Stomach smooth muscle (tissue), 2 donors: ENCODE data around the gene ETNK1.
"Not testable (repeated sequence)": the region's sequence is repeated elsewhere in the genome, so short reads cannot be mapped to it uniquely, and the experiment has no call there.

Experiments used
- H3K27ac ChIP-seq: one replicate; pipeline ENCODE4 v1.7.0; 2013; ENCODE audit warnings: mild to moderate bottlenecking, low read length, inconsistent platforms
- H3K27me3 ChIP-seq, 2 donors: one replicate each; pipeline ENCODE4 v1.7.0; 2013; ENCODE audit warnings: low read length in 2 of 2; ENCODE audit not compliant: insufficient read depth in 2 of 2, control insufficient read depth in 1 of 2
- H3K36me3 ChIP-seq, 2 donors: one replicate each; pipeline ENCODE4 v1.7.0; 2013; ENCODE audit warnings: low read length in 2 of 2; ENCODE audit not compliant: control insufficient read depth in 2 of 2, insufficient read depth in 2 of 2
- H3K4me1 ChIP-seq: one replicate; pipeline ENCODE4 v1.7.0; 2013; ENCODE audit warnings: low read length; ENCODE audit not compliant: control insufficient read depth, insufficient read depth
- H3K4me3 ChIP-seq, 2 donors: one replicate each; pipeline ENCODE4 v1.7.0; 2013; ENCODE audit warnings: low read length in 2 of 2
- H3K9ac ChIP-seq, 2 donors: one replicate each; pipeline ENCODE4 v1.7.0; 2013; ENCODE audit warnings: low read length in 2 of 2, mild to moderate bottlenecking in 1 of 2
- H3K9me3 ChIP-seq, 2 donors: one replicate each; pipeline ENCODE4 v1.7.0; 2013; ENCODE audit warnings: low read length in 2 of 2; ENCODE audit not compliant: control insufficient read depth in 2 of 2
- donor health status: healthy.
- donor health status: Pancreatic carcinoma.

ETNK1 gene

DNA sequence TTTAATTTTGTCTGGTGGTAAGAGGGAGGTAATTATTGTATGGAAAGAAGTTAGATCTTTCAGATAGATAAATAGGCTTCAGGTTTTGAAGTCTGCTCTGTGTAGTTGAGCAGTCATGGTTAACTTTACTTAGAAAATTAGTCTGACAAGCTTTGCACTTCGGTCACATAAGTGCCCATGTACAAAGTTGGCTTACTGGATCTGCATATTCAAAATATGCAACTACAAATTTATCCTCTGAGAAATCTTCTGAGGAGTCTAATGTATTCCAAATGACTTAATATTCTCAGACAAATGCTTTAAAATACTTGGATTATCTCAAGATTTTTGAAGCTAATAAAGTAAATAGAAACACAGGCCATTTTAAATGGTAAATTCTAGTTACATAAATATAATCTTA, 61.2 kb downstream of the ETNK1 start:
- H3K9me3 ChIP-seq = no peaks in the 10 kb centered on the region
- no peak overlapping the region for H3K9ac ChIP-seq
- H3K27me3 ChIP-seq = no peaks in the 10 kb centered on the region
- no peaks in the 10 kb centered on the region for H3K36me3 ChIP-seq
- no peak overlapping the region for H3K27ac ChIP-seq
- no peaks in the 10 kb centered on the region for H3K4me1 ChIP-seq
- H3K4me3 ChIP-seq = no peak overlapping the region

DNA sequence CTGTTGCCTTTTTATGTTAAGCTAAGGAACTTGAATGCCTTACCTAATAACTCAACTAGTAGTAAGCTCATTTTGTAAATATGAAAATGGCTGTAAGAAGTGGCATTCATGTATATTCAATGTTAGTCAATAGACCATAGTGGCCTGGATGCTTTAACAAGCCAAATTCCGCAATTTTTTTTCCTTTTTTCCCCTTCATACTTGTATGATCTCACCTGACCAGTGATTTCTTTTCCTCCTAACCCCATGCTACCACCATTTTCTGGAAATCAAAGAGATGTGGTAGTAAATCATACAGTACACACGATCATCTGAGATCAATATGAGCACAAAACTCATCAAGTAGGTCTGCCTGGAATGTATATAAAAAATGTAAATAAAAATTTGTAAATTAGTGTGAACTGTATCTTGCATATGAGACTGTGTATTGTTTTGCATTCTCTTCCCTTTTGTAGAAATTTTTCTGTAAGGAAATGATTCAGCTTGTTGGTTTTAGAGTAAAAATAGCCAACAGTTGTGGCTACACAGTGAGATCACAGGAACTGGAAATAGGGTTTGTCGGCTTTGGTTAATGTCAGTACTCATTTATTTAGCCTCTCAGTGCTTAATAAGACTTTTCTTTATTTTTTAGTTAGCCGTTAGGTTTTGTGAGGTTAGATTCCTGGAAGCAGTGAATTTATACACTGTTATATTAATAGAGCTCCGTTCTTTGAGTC, 62.5 kb downstream of the ETNK1 start:
- Histone ChIP-seq H3K9ac (no peak overlapping the region), H3K27me3 (no peaks in the 10 kb centered on the region), H3K9me3 (no peaks in the 10 kb centered on the region), H3K36me3 (no peaks in the 10 kb centered on the region), H3K27ac (no peak overlapping the region), H3K4me3 (no peak overlapping the region), H3K4me1 (no peaks in the 10 kb centered on the region)

DNA sequence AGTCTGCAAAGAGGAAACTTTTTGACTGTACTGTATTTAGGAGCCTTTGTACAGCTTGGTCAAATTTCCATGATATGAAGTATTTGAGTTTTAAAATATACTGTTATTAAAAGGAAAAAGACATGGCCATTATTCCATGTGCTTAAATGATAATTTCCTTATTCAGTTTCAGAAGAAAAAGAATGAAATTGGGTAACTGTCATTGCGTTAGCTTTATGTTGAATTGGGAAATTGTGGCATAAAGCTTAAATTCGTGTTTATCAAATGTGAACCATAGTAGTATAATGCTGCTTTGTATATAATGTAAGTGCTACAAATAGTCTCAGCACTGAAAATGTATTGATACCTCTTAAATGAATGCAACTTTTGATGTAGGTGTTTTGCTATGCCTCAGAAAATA, 64.9 kb downstream of the ETNK1 start:
- Histone ChIP-seq H3K9ac (no peak overlapping the region), H3K27ac (no peak overlapping the region), H3K27me3 (no peaks in the 10 kb centered on the region), H3K9me3 (no peaks in the 10 kb centered on the region), H3K4me1 (no peaks in the 10 kb centered on the region), H3K36me3 (no peaks in the 10 kb centered on the region), H3K4me3 (no peak overlapping the region)

GRCh38 chr12:22691319-22691718, 66.3 kb downstream of the ETNK1 start:
- H3K9ac ChIP-seq = no peak overlapping the region
- H3K36me3 ChIP-seq = no peaks in the 10 kb centered on the region
- no peaks in the 10 kb centered on the region for H3K27me3 ChIP-seq
- no peak overlapping the region for H3K4me3 ChIP-seq
- no peak overlapping the region for H3K27ac ChIP-seq
- H3K4me1 ChIP-seq = no peaks in the 10 kb centered on the region
- H3K9me3 ChIP-seq = peaks cover 0 to 3% of the 10 kb centered on the region in 2 donors

DNA sequence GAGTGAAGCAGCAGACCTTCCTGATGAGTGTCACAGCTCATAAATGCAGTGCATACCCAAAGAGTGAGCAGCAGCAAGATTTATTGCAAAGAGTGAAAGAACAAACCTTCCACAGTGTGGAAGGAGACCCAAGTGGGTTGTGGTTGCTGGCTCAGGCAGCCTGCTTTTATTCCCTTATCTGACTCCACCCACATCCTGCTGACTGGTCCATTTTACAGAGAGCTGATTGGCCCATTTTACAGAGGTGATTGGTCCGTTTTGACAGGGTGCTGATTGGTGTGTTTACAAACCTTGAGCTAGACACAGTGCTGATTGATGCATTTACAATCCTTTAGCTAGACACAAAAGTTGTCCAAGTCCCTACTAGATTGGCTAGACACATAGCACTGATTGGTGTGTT, 67.5 kb downstream of the ETNK1 start:
- not testable (repeated sequence) for H3K4me3 ChIP-seq, H3K27ac ChIP-seq

GRCh38 chr12:22692964-22693555, 68.1 kb downstream of the ETNK1 start:
- Histone ChIP-seq H3K4me3 (no peak overlapping the region), H3K9ac (no peak overlapping the region), H3K9me3 (peaks cover 0 to 3% of the 10 kb centered on the region in 2 donors)

More for the DNA sequence above, 67.5 kb downstream of the ETNK1 start:
- not testable (repeated sequence) for H3K36me3 ChIP-seq, H3K9ac ChIP-seq, H3K27me3 ChIP-seq, H3K4me1 ChIP-seq, H3K9me3 ChIP-seq

DNA sequence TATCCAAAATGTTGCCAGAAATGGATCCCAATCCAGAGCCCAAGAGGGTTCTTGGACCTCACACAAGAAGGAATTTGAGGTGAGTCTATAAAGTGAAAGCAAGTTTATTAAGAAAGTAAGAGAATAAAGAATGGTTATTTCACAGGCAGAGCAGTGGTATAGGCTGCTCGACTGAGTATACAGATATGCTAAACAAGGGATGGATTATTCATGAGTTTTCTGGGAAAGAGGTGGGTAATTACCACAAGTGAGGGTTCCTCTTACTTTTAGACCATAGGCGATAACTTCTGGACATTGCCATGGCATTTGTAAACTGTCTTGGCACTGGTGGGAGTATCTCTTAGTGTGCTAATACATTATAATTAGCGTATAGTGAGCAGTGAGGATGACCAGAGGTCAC, 73.6 kb downstream of the ETNK1 start:
- Histone ChIP-seq H3K9me3 (peaks cover 0 to 3% of the 10 kb centered on the region in 2 donors), H3K4me3 (no peak overlapping the region), H3K27me3 (peaks cover 0 to 5% of the 10 kb centered on the region in 2 donors), H3K4me1 (no peaks in the 10 kb centered on the region), H3K9ac (no peak overlapping the region), H3K36me3 (no peaks in the 10 kb centered on the region), H3K27ac (no peak overlapping the region)

More at GRCh38 chr12:22692964-22693555, 68.1 kb downstream of the ETNK1 start:
- no peaks in the 10 kb centered on the region for H3K4me1 ChIP-seq
- no peak overlapping the region for H3K27ac ChIP-seq
- no peaks in the 10 kb centered on the region for H3K27me3 ChIP-seq
- H3K36me3 ChIP-seq = no peaks in the 10 kb centered on the region

DNA sequence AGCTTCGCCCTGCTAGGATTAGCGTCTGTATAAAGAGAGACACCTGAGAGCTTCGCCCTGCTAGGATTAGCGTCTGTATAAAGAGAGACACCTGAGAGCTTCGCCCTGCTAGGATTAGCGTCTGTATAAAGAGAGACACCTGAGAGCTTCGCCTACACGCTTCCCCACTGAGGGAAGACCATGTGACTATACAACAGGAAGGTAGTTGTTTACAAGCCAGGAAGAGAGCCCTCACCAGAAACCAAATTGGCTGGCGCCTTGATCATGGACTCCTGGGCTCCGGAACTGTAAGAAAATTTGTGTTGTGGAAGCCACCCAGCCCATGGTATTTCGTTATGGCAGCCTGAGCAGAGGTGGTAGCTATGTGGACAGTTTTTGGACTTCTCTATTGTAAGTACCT, 74.7 kb downstream of the ETNK1 start:
- not testable (repeated sequence) for H3K36me3 ChIP-seq, H3K27me3 ChIP-seq, H3K4me3 ChIP-seq, H3K9me3 ChIP-seq, H3K4me1 ChIP-seq, H3K9ac ChIP-seq, H3K27ac ChIP-seq

DNA sequence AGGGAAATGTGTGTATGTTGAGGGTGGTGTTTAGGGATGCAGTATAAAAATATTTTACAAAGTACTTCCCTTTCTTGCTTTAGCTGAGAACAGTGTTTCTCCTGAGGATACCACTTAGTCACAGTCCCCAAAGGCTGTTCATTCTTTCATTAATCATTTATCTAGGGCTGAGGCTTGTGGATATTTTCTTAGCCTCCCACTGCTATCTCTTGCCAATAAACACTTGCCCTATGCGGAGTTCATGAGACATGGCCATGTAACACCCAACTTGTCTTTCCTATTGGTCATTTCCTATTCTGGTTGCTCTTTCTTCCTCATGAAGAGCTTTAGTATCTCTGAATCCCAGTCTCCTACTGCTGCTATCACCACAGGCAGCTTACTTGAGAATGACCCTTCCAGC, 75.1 kb downstream of the ETNK1 start:
- H3K36me3 ChIP-seq = no peaks in the 10 kb centered on the region
- H3K4me1 ChIP-seq = no peaks in the 10 kb centered on the region
- H3K4me3 ChIP-seq = no peak overlapping the region
- H3K27me3 ChIP-seq = peaks cover 0 to 5% of the 10 kb centered on the region in 2 donors
- peaks cover 0 to 3% of the 10 kb centered on the region in 2 donors for H3K9me3 ChIP-seq
- no peak overlapping the region for H3K27ac ChIP-seq
- H3K9ac ChIP-seq = no peak overlapping the region

DNA sequence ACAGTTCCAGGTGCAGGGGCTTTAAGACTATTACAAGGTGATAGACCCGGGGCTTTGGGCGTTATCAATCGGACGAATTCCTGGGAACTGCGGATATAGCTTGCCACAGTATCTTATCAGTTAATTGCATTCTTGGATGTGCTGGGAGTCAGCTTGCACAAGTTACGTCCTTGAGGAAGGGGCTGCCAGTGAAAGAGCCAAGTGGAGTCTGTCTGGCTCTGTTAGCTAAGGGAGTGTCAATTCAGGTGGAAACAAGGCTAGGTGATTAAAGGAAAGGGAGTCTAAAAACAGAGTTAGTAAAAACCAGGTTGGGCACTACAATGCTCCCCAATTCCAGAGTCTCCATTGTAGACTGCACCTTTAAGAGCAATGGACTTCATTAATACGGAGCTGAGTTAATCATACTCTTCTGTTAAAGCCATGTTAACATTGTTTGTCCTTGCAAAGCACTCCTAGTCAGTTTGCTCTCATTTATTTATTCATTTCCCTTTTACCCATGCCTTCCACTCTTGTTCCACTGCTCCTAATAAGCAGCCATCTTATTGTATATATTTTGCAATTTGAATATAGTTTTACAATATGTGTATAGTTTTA, 76.3 kb downstream of the ETNK1 start:
- H3K4me1 ChIP-seq, H3K4me3 ChIP-seq, H3K36me3 ChIP-seq, H3K27ac ChIP-seq, H3K27me3 ChIP-seq, H3K9ac ChIP-seq, H3K9me3 ChIP-seq: not testable (repeated sequence)

DNA sequence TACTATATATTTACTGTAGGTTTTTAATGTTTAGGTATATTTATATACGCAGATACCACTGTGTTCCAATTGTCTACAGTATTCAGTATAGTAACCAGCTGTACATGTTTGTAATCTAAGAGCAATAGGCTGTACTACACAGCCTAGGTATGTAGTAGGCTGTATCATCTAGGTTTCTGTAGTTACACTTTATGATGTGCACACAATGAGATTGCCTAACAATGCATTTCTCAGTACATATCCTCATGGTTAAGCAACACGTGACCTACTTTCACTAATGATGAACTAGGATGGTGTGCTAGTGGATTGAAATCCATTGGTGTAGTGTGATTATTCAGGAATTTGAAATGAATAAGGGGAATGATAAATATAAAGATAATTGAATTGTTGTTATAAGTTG, 77.7 kb downstream of the ETNK1 start:
- Histone ChIP-seq H3K27me3 (peaks cover 0 to 5% of the 10 kb centered on the region in 2 donors), H3K4me1 (no peaks in the 10 kb centered on the region), H3K36me3 (no peaks in the 10 kb centered on the region), H3K9ac (no peak overlapping the region), H3K9me3 (no peaks in the 10 kb centered on the region), H3K27ac (no peak overlapping the region), H3K4me3 (no peak overlapping the region)
